GM10266 (cell line): ENCODE data around the gene AGTRAP.

ENCODE experiments used
- DNase-seq: peaks from one replicate; pipeline ENCODE4 v3.0.0; 2012; ENCODE audit errors: extremely low spot score
- TF ChIP-seq, protein P1 (sequence below): IDR thresholded peaks from 2 replicates; pipeline ENCODE4 v1.5.1; 2012; ENCODE audit warnings: mild to moderate bottlenecking, low read depth; ENCODE audit not compliant: control insufficient read depth, insufficient read depth; ENCODE audit errors: missing control alignments

Gene AGTRAP

DNA sequence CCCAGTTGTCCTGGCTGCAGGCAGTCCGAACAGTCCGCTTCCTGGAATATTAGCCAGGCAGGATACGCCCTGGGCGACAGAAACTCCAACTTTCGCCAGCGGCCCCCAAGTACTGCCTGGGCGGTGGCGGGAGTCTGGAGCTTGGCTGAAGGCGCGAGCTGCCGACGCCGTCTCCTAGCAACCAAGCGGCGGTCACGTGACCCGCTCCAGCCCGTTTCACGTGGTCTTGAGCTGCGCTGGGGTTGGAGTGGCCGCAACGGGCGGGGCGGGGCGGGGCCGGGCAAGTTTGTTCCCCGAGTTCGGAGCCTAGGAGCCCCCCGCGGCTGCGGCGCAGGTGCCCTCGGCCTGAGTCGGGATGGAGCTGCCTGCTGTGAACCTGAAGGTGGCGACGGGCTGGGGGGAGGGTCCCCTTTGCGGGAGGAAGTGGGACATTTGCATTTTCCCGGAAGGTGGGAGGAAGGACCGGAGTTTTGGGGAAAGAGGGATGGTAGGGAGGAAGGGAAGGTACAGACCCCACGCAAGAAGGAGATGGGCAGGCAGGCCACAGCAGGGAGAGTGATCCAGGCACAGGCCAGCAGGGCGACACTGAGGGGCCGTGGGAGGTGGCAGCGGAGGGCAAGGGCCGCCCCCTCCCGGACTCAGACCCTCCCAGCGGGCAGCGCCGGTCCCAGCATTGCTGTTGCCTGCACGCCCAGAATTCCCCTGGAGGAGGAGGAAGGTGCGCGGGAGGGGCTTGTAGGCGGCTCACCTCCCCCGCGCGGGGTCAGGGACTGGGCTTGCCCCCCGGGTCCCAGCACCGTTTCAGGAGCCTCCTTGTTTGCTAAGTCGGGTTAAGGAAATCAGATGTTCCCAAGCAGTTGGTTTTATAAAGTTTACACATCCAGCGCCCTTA, at the start of gene AGTRAP:
Gene AGTRAP (plus strand): TSS at position 283 of the 892 bp plus-strand sequence. CDS start 73 bp downstream, at position 356.
- TF ChIP-seq, protein P1, sequence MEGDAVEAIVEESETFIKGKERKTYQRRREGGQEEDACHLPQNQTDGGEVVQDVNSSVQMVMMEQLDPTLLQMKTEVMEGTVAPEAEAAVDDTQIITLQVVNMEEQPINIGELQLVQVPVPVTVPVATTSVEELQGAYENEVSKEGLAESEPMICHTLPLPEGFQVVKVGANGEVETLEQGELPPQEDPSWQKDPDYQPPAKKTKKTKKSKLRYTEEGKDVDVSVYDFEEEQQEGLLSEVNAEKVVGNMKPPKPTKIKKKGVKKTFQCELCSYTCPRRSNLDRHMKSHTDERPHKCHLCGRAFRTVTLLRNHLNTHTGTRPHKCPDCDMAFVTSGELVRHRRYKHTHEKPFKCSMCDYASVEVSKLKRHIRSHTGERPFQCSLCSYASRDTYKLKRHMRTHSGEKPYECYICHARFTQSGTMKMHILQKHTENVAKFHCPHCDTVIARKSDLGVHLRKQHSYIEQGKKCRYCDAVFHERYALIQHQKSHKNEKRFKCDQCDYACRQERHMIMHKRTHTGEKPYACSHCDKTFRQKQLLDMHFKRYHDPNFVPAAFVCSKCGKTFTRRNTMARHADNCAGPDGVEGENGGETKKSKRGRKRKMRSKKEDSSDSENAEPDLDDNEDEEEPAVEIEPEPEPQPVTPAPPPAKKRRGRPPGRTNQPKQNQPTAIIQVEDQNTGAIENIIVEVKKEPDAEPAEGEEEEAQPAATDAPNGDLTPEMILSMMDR: peak; percentile 1

GRCh38 chr1:11688506-11688905, 47.4 kb upstream of the AGTRAP start:
- DNase-seq: no peak
- TF ChIP-seq, protein P1: no peak

More for the DNA sequence above, at the start of gene AGTRAP:
- peak; percentile 89 for DNase-seq

- TF ChIP-seq, protein P1: no peak
- no peak for DNase-seq
These were observed 45.3 kb upstream of the AGTRAP start for GRCh38 chr1:11690397-11691301.

- TF ChIP-seq, protein P1: no peak
- no peak for DNase-seq
These were observed 44.5 kb upstream of the AGTRAP start, which contains the start of gene DRAXIN for GRCh38 chr1:11691302-11691914. TSS of gene DRAXIN (plus strand) at chr1:11691710. CDS start at chr1:11706259, 14,549 bp downstream.

DNA sequence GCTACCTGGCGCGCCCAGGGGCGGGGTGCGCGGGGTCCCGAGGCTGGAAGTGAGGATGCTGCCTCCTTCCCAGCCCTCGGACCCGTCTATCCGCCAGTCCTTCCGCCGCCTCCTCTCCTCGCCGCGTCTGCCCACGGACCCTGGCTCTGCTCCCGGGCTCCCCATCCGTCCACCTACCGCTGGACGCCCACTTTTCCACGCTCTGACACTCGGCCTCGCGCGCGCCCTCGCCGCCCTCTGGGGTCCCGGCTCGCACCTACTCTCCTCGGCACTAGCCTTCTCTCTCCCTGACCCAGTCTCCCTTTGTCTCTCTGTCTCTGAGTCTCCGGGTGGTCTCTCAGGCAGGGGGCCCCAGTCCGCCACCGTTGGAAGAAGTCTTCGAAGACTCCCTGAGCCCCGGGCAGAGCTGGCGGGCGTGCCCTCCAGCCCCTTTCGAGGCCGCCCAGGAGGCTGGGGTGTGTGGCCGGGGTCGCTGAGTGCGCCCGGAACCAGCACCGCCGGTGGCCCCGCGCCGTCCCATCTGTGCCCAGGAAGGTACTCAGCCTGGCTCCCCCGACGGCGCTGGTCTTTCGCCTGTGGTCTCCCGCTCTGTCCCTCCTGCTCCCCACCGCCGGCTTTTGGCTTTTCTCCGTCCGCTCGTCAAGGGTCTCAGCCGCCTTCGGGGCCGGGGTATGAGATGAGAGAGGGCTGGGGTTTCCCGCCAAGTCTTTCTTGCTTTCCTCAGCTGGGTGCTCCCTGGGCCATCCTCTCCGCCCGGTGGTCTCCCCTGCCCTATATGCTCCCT, 43.8 kb upstream of the AGTRAP start:
- DNase-seq: no peak

GRCh38 chr1:11693024-11693590, 42.8 kb upstream of the AGTRAP start:
- DNase-seq: no peak
- TF ChIP-seq, protein P1: no peak

More for the DNA sequence above, 43.8 kb upstream of the AGTRAP start:
- TF ChIP-seq, protein P1: no peak
